GM19463 (cell line): ENCODE results near the gene OTUD5.
A peak's percentile ranks its signal among the peaks of the same experiment; 100 is the strongest.

Experiments used
- ATAC-seq: cut with Tn5 transposase; IDR thresholded peaks from one replicate; pipeline ENCODE4 v1.9.1; 2021; ENCODE audit warnings: mild to moderate bottlenecking, moderate library complexity; ENCODE audit not compliant: unreplicated experiment

The OTUD5 gene

GRCh38 chrX:48972220-48973164 is 15.1 kb upstream of the OTUD5 start:
- ATAC-seq = no peak

GRCh38 chrX:48971249-48972219 is 14.1 kb upstream of the OTUD5 start, which contains the start of gene KCND1:
KCND1 (minus strand) TSS chrX:48971844; CDS start chrX:48970271, 1,573 bp downstream.
- no peak for ATAC-seq

GRCh38 chrX:48969471-48969870 is 12.1 kb upstream of the OTUD5 start:
- no peak for ATAC-seq

- no peak for ATAC-seq
Measured at GRCh38 chrX:48968377-48968776, 11.0 kb upstream of the OTUD5 start.

- ATAC-seq = no peak
Measured at GRCh38 chrX:48966796-48967579, 9.6 kb upstream of the OTUD5 start.

- no peak for ATAC-seq
Measured at GRCh38 chrX:48965959-48966358, 8.6 kb upstream of the OTUD5 start.

GRCh38 chrX:48961585-48962091 is 4.2 kb upstream of the OTUD5 start:
- no peak for ATAC-seq

GRCh38 chrX:48960291-48960690 is 2.9 kb upstream of the OTUD5 start:
- no peak for ATAC-seq

- no peak for ATAC-seq
Measured at GRCh38 chrX:48958635-48959094, 1.3 kb upstream of the OTUD5 start.

- ATAC-seq = peak; percentile 76
Measured at GRCh38 chrX:48957827-48958634, 624 bp upstream of the OTUD5 start.

- no peak for ATAC-seq
Measured at GRCh38 chrX:48956728-48957414, 536 bp downstream of the OTUD5 start.

GRCh38 chrX:48948589-48948988 is 8.8 kb downstream of the OTUD5 start:
- ATAC-seq = no peak

- ATAC-seq = no peak
Measured at GRCh38 chrX:48945517-48946348, 11.7 kb downstream of the OTUD5 start.

GRCh38 chrX:48942895-48943294 is 14.5 kb downstream of the OTUD5 start:
- ATAC-seq = no peak

GRCh38 chrX:48940404-48940955 is 16.9 kb downstream of the OTUD5 start:
- ATAC-seq = no peak

GRCh38 chrX:48939524-48940228 is 17.7 kb downstream of the OTUD5 start:
- no peak for ATAC-seq
